Left renal pelvis (tissue), 4 donors: ENCODE results near the gene HOXA11. TPM values are rescaled to one million over a fixed set of nuclear protein-coding genes. Genes with fewer than 3 reads are reported as not detected.
A peak's percentile ranks its signal among the peaks of the same experiment; 100 is the strongest.

ENCODE experiments used
- DNase-seq, 4 donors: peaks; one replicate each; pipeline ENCODE4 v3.0.0-alpha.2; 2013; ENCODE audit warnings: low read depth in 4 of 4, low spot score in 3 of 4
- polyA plus RNA-seq, 4 donors: library from polyadenylated mRNA; unstranded; fragments of 120-200 nt; gene quantifications; one replicate each; pipeline ENCODE4 v1.2.1, GENCODE V29; 2013; ENCODE audit not compliant: insufficient read length in 4 of 4

Gene HOXA11
- polyA plus RNA-seq, 4 donors, result 32.3 to 44.2 (median 40.7) TPM

DNA sequence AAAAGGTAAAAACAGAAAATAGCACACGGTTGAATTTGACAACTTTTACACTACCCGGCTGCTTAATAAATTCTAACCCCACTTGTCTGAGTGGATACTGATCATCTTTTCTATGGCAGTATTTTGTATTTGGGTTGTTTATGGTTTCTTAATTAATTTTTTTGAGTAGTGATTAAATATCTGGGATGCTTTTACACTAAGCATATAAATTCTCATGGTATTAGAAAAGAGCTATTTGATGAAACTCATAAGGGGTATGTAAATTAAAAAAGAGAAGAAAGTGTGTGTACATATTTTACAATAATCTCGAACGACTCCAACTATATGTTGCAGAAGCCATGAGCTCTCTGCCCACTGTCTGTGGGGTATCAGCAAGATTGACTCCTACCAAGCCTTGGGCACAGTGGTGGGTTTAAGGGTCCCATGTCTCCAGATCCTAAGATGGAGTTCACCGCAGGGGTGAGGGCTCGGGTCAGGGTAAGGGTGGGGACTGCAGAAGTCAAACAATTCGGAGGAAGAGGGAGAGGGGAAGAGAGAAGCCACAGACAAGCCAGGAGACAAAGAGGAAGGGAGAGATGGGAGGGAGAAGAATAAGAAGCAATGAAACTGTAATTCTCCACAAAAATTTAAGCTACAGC is 22.4 kb upstream of the HOXA11 start:
- DNase-seq, result no peak

GRCh38 chr7:27205325-27206280 is 20.6 kb upstream of the HOXA11 start:
- DNase-seq, result no peak

DNA sequence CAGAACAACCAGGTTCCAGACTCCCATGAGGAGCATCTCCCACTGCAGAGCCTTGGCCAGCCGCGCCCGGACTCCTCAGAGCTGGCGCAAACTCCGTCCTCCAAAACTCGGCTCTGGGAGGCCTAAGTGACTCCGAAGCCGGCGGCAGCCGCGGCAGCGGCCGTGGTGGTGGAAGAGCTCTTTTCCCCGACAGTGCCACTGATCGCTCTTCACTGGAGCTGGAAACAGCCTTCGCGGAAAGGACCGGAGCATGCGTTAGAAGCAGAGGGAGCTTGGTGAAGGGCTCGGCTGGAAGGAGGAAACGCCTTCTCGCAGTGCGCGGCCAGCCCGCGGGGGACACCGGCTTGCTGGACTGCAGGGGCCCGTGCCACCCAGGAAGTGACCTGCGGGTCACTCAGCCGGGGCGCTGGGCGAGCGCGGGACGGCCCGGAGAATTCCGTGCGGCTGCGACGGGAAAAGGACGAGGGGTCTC is 19.9 kb upstream of the HOXA11 start:
- no peak for DNase-seq

DNA sequence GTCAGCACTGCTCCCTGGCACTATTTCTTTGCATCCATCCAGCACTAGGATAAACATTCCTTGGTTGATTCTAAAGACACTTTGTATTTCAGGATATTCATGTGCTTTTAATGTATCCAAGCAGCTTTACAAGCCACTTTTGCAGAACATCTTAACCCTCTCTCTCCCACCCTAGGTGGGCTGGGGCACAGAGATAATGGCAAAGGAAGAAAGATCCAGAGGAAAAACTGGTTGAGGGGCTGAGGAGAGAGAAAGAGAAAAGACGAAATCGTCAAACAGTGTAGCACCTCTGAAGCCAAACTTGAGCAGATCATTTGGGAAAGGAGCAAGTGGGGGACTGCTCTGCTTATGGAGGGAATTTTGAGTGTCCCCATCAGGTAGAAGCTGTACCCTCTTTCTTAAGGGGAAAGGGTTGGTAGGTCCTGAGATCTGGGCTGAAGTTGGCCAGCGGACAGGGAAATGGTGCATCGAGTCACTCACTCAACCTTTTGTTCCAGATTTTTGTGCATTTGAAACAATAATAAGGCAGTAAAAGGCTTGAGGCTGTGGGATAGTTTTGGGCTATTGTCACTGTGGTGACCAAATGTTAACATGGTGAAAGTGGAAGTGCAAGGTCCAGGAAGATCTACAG is 19.0 kb upstream of the HOXA11 start:
- DNase-seq, result no peak

GRCh38 chr7:27203365-27203953 is 18.4 kb upstream of the HOXA11 start:
- no peak for DNase-seq

GRCh38 chr7:27202862-27203134 is 17.8 kb upstream of the HOXA11 start:
- DNase-seq, result no peak

DNA sequence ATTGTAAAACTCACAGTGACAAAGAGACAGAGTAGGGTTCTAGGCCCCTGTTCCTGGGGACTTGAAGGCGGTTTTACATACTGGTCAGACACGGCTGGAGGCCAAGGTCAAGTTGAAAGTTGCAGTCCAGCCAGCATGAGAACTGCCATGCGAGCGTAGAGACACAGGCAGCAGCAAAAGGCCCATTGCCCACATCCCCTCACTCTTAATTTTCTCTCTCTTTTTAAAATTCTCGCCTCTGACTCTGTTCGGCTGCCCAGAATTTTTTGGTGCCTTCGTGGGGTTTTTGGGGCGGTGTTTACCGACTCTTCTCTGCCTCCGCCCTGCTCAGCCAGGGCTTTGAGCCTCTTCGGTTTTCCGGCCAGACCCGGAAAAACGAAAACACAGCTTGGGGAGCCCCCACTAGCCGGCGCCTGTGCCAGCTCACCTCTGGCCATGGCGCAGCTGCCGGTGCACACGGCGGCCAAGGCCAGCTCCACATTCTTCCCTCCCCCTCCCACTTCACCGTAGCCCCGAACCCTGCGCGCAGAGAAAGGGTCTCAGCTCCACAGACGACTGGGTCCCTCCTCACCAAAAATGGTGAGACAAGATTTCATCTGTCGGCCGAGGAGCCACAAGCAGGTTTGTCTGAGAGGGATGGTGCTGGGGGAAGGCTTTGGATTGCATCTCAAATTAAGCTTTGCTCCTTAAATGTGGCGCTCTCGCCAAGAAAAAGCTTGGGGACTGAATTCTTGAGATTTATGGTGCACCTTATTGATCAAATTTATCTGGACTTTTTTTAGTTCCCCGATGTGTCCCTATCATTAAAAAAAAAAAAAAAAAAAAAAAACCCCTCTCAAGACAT is 17.2 kb upstream of the HOXA11 start:
- DNase-seq, result no peak

DNA sequence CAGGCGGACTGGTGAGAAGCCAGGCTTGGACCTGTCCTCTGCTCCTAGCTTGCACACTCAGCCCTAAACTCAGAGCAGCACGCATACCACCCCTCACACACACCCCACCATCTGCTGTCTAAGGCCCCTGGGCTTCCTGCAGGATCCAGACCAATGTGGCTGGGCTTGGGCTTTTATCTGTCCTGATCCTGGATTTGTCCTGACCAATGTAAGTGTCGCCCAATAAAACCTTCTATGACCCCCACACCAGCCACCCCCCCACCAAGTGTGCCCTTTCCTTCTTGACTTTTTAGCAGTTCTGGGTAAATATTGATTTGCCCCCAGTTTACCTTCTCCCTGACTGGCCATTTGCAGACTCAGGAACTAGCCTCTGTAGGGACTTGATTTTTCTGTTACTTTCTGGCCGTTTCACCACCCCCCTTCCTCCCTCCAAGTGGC is 16.6 kb upstream of the HOXA11 start:
- DNase-seq, result no peak

DNA sequence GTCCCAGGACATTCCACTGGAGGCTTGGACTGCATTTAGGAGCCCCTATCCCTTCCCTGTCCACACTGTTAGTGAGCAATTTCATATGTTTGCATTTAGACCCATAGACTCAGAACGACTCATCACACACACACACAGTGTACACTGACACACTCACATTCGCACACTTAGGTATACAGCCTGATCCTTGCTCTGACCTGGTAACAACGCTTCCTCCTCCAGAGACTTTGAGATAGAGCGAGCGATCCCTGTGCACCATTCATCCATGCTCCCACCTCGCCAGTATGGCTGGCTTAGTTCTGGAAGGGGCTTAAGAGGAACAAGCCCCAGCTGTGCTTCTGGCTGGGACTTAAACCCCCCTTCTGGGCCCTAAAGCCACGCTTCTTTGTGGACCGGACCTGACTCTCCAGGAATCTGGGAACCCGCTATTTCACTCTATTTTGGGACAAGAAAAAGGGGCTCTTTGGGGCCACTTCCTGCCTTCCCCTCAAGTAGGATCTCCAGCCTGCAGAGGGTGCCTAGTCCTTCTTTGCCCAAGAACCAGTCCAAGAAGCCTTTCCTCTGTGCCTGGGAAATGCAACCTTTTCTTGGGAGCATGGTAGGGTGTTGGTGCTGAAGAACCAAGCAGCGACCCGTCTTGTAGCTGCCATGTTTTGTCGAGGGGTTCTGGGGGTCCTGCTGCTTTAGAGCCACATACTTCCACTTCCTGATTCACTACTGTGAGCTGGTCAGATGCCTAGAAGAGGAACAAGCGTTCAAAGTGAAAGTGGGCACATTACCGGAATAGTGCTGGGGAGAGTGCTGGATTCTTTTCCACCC is 15.9 kb upstream of the HOXA11 start:
- no peak for DNase-seq

DNA sequence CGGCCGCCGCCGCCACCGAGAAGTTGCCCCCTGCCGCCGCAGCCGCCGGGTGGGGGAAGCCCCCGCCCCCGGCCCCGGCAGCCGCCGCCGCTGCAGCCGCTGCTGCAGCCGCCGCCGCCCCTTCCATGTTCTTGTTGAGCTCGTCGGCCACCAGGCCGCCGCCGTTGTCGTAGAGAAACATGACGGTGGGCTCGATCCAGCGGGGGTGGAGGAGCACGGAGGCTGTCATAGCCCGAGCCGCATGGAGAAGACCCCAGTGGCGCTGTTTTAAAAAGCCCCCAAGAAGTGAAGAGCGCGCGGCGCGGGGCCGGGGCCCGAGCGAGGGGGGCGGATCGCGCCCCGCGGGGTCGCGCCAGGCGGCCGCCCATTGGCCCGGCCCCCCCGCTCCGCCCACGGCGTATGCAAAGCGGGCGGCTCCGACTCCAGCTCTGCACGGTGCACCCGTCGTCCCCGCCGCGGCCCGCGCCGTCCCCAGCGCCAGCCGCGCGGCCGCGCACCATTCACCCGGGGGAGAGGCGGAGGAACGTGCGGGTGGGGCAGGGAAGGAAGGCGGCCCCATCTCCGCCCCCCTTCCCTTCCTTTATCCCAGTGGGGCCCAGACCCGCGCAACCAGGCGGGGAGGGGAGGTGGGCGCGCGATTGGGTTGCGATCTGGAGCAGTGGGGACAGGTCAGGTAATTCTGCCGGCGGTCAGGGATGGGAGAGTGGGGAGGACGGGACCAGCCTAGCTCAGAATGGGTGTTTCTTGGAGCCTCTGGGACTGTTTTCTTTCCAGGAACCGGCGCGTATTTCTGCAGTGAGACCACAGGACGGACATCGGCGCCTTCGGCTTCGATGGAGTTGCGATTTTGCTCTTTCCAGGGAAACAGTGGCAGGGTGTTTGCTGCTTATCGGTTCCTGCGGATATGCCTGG is 15.1 kb upstream of the HOXA11 start, which contains the start of gene HOXA13:
Gene HOXA13, minus strand, starts transcription at position 243 of the 912 bp plus-strand sequence. Its CDS starts 14 bp downstream, at position 229.
- DNase-seq, result no peak

DNA sequence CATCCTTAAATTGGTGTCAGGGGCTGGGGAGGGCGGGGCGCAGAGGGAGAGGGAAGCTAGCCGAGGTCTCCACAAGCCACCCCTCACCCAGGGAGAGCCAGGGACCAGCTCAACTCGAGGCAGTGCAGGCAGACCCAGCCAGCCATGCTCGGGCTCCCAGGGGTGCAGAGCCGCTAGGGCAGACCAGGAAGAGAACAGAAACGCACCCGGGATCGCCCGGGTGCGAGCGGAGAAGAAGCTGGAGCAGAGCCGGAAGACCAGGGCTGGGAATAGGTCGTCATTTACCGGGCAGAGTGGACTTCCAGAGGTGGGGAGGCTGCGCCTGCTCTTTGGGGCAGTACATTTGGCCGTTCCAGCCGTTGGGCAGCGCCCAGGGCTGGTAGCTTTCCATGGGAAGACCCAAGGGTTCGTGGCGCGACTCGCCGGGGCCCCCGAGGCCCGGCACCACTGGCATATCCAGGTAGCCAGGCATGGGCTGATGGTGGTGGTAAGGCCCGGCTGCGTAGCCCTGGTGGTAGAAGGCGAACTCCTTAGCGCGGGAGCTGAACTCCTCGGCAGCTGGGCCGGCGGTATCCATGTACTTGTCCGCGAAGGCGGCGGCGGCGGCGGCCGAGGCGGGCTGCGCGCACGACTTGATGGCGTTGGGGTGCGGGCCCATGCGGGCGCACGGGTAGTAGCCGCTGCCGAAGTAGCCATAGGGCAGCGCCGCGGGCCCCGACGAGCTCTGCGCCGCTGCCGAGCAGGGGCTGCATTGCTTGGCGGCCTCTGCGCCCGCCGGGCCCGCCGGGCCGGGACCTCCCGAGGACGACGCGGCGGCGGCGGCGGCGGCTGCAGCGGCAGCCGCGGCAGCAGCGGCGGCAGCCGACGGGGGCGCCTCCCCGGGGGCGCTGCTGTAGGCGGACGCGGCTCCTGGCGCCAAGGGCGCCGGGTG is 14.1 kb upstream of the HOXA11 start:
- DNase-seq, result no peak

- peak in 2 of 4 donors; percentile 21 to 26 for DNase-seq
These were observed 13.3 kb upstream of the HOXA11 start for GRCh38 chr7:27198138-27198841.

DNA sequence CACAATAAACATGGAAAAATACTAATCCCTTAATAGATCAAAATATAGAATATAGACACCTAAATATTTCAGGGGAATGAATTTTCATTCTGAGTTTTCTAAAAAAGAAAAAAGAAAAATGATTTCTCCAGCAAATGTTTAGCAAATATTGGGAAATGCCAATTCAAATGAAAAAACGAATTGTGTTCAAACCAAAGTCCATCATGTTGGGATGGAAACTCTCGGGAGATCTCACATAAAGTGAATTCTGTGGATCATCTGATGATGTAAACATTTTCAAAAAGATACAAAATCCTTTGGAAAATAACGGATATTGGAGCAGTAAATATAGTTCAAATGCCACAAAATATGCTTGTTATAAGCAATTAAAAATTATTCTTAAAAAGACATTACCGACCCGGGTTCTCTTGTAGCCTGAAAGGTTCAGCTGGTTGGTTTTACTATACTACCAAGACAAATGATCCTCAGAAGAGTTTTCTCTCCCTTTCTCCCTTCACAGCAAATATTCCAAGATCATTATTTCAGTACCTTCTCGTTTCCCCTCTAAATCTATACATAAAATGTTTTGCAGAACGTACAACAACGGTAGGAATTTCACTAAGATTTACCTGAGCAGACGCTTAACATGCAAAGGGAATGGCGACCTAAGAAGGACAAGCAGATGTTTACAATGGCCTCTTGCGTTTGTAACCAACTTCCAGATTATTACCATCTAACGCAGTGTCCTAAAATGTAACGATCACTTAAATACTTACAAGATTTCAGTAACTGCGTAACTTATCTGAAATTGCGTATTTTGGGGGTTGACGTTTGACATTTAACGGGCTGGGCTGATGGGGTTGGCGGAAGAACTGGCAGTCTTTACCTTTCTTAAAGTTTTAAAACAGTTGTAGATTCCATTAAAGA is 12.4 kb upstream of the HOXA11 start:
- DNase-seq, result peak in 2 of 4 donors; percentile 16 to 47

DNA sequence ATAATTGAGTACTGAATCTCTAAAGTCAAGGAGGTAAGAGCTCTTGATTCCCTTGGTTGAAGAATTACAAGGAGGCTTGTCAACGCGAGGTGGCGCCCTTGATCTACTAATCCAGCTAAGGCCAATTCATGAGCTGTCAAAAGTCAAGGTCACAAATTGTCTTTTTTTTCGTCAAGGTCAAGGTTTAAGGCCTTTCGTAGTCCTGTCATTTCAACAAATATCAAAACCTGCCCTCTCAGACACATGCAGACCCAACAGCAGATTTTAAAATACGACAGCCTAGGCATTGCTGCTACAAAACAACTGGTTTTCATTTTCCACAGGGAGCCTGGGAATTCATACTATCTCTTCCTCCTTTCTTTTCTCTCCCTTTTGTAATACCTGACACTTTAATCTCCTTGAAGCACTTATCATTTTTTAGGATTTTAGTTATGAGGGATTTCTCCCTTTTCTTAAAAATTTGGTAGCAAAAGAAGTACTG is 11.3 kb upstream of the HOXA11 start:
- peak in 1 of 4 donors; percentile 65 for DNase-seq

GRCh38 chr7:27194686-27195379 is 9.8 kb upstream of the HOXA11 start:
- no peak for DNase-seq
